AG04449 (cell line): ENCODE results near the gene VPS16.

Experiments
- CTCF ChIA-PET: fragments of 350-600 bp; formaldehyde crosslinking; extraction: SDS; loops from one replicate; lab custom pipeline; 2021; ENCODE audit warnings: antibody characterized with exemption; lab: Yijun Ruan, JAX
- POLR2A ChIA-PET: fragments of 400-600, 350-600 bp; formaldehyde crosslinking; extraction: SDS; loops from one replicate; lab custom pipeline; 2020; ENCODE audit warnings: antibody characterized with exemption, inconsistent platforms; lab: Yijun Ruan, JAX
- DNase-seq: peaks from one replicate; pipeline ENCODE4 v3.0.0-alpha.2; 2010; ENCODE audit warnings: low read depth, low spot score
- H3K4me3 ChIP-seq: 2 replicates; pipeline ENCODE4 v1.5.1; 2011; ENCODE audit warnings: low read depth, mild to moderate bottlenecking, control low read depth, low read length
- TF ChIP-seq, protein P1 (sequence below): IDR thresholded peaks from one replicate; pipeline ENCODE4 v1.5.1; 2011; ENCODE audit warnings: mild to moderate bottlenecking, moderate library complexity, low read length, control low read depth, inconsistent platforms; ENCODE audit not compliant: insufficient read depth; ENCODE audit errors: missing control alignments

VPS16 gene

DNA sequence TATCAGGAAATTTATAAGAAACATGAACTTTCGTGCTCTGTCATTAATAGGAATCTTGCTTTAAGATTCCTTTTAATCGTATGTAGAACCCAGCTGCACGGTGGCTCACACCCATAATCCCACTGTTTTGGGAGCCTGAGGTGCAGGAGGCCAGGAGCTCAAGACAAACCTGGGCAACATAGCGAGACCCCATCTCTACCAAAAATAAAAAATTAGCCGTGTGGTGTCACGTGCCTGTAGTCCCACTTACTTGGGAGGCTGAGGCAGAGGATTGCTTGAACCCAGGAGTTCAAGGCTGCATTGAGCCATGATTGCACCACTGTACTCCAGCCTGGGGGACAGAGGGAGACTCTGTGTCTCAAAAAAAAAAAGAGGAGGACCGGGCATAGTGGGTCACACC is 40.1 kb downstream of the VPS16 start:
- no peak for DNase-seq
- no peak overlapping the region for H3K4me3 ChIP-seq
- ChIA-PET CTCF (interaction anchor here (0.8 kb wide), 1 partner anchor 136 kb away, joined by 4 read pairs; no protein-coding TSS in a partner anchor), POLR2A (no interaction called here)
- TF ChIP-seq, protein P1, sequence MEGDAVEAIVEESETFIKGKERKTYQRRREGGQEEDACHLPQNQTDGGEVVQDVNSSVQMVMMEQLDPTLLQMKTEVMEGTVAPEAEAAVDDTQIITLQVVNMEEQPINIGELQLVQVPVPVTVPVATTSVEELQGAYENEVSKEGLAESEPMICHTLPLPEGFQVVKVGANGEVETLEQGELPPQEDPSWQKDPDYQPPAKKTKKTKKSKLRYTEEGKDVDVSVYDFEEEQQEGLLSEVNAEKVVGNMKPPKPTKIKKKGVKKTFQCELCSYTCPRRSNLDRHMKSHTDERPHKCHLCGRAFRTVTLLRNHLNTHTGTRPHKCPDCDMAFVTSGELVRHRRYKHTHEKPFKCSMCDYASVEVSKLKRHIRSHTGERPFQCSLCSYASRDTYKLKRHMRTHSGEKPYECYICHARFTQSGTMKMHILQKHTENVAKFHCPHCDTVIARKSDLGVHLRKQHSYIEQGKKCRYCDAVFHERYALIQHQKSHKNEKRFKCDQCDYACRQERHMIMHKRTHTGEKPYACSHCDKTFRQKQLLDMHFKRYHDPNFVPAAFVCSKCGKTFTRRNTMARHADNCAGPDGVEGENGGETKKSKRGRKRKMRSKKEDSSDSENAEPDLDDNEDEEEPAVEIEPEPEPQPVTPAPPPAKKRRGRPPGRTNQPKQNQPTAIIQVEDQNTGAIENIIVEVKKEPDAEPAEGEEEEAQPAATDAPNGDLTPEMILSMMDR, result no peak

DNA sequence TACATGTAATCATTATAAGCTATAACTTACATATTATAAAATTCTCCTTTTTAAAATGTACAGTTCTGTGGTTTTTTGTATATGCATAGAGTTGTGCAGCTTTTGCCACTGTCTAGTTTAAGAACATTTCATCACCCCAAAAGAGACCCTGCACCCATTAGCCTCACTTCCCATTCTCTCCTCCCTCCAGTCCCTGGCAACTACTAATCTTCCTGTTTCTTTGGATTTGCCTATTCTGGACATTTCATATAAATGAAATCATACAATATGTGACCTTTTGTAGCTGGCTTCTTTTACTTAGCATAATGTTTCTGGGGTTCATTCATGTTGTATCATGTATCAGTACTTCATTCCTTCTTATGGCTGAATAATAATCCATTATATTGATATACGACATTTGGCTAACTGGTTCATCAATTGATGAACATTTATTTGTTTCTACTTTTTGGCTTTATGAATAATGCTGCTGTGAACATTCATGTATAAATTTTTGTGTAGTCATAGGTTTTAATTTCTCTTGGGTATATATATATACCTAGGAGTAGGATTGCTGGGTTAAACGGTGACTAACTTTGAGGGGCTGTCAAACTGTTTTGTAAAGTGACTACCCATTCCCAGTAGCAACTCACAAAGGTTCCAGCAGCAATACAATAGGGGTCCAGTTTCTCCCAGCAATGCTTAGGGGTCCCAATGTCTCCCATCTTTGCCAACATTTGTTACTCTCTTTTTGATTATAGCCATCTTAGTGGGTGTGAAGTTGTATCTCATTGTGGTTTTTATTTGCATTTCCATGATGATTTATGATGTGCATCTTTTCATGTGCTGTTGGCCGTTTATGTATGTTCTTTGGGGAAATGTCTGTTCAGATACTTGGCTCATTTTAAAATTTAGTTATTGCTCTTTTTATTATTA is 43.4 kb downstream of the VPS16 start:
- ChIA-PET CTCF (interaction anchor here (0.8 kb wide), 1 partner anchor 128 kb away, joined by 3 read pairs; no protein-coding TSS in a partner anchor), POLR2A (no interaction called here)
- H3K4me3 ChIP-seq, result no peak overlapping the region
- TF ChIP-seq, protein P1, result no peak
- DNase-seq, result no peak

DNA sequence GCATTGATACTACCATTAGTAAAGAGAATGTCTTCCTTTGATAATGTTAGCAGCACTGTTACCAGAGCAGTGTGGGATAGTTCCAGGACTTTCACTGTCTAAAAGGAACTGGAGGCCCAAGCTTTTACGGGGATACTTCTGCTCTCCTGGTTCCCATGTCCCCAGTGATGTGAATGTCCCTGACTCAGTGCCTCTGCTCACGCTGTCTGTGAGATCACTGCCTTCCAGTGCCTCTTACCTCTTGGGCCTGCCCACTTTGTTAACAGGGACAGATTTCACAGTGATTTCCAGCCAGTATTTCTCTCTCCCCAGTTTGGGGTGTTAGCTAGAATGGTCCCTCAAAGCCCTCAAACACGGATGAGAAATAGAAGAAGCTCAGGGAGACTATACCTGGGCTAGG is 47.2 kb downstream of the VPS16 start:
- H3K4me3 ChIP-seq, result no peak overlapping the region
- TF ChIP-seq, protein P1, result no peak
- ChIA-PET CTCF (no interaction called here), POLR2A (no interaction called here)
- no peak for DNase-seq

DNA sequence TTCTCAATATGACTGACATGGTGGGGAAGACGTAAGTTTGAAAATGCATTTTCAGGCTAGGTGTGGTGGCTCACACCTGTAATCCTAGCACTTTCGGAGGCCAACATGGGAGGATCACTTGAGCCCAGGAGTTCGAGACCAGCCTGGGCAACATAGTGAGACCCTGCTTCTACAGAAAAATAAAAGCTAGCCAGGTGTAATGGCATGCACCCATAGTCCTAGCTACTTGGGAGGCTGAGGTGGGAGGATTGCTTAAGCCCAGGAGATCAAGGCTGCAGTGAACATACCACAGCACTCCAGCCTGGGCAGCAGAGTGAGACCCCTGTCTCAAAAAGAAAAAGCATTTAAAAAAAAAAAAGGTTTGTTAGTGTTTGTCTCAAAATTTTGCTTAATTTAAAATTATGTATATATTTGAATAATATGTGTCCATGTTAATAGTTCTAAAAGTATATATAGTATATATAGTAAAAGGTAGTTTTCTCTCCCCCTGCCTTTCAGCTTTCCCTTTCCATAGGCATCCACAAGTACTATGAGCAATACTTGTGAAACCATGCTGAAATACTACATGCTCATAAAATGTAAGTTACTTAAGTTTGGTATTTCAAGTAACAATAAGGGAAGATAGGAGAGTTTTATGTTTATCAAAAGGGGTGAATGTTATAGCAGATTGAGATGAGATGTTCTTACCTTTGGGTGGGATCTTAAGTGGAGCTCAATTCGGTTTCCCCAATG is 47.8 kb downstream of the VPS16 start:
- TF ChIP-seq, protein P1, result no peak

DNA sequence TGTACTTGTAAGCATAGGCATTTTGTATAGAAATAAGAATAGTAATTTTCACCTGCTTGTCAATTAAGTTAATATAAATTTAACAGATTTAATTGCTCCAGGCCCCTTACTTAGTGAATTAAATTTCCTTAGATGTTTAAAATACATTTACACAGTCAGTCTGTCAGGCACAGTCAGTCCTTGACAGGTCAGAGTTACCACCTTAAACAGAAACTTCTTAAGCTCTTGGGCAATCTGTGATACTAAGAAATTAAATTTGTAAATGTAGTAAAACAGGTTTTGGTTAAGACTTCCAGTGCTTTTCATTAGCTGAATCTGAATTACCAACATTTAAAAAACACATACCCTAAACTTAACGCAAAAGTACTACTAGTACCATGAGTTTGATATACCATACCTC is 48.7 kb downstream of the VPS16 start:
- TF ChIP-seq, protein P1, result no peak
- DNase-seq, result no peak
- POLR2A ChIA-PET, result no interaction called here
- H3K4me3 ChIP-seq, result no peak overlapping the region
- CTCF ChIA-PET, result interaction anchor here (1.0 to 1.3 kb wide), 3 partner anchors 10 to 201 kb away, joined by 3 to 5 read pairs (median 3); no protein-coding TSS in a partner anchor

More for the DNA sequence above, 47.8 kb downstream of the VPS16 start:
- CTCF ChIA-PET, result interaction anchor here (1.0 to 1.3 kb wide), 3 partner anchors 11 to 200 kb away, joined by 3 to 5 read pairs (median 3); no protein-coding TSS in a partner anchor
- no peak overlapping the region for H3K4me3 ChIP-seq
- POLR2A ChIA-PET, result no interaction called here
- DNase-seq, result no peak
